Glomerular visceral epithelial cell (primary cell): ENCODE results near the gene VASH2.

Experiments used
- DNase-seq: peaks from one replicate; pipeline ENCODE4 v3.0.0-alpha.2; 2016; ENCODE audit errors: extremely low spot score

VASH2 gene

DNA sequence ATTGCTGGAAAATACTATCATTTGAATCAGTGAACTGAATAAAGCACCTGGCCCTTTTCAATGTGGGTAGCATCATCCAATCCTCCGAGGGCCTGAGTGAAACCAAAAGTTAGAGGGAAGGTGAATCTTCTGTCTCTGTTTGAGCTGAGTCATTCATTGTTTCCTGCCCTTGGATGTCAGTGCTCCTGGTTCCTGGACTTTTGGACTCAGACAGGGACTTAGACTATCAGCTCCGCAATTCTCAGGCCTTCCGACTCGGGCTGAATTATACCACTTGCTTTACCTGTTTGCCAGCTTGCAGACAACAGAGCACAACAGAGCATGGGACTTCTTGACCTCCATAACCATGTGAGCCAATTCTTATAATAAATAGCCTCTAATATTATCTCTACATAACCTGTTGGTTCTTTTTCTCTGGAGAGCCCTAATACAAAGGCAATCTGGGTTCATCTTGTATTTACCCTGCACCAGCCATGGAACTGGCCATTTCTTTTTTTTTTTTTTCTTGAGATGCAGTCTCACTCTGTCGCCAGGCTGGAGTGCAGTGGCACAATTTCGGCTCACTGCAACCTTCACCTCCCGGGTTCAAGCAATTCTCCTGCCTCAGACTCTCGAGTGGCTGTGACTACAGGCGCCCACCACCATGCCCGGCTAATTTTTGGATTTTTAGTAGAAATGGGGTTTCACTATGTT lies 19.2 kb upstream of the VASH2 start:
- no peak for DNase-seq

DNA sequence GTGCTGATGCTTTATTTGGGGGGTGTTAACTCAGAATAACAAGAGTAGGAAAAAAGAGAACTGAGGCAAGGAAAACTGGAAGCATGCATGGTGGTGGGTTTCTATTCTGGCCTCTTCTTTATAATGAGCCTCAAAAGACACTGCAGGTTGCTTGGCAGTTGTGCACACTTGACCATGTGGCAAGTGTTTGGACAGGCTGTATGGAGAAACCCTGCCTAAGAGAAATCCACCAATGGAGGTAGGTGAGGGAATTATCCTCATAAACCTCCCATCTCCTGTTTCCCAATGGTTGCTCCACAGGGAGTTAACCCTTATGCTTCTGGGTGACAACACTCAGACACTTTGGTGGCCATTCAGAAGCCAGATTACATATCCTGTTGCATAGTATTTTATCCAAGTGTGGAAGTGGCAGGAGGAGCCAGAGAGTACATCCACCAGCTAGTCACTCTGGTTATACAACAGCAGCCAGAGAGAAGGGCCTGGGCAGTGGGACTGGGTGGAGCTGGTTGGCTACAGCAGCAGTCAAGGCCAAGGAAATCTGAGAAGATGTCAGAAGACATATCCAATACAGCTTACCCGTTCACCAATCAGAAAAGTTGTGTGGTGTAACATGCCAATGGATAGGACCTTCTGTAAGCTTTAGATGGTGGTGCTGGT lies 16.4 kb upstream of the VASH2 start:
- DNase-seq: no peak

DNA sequence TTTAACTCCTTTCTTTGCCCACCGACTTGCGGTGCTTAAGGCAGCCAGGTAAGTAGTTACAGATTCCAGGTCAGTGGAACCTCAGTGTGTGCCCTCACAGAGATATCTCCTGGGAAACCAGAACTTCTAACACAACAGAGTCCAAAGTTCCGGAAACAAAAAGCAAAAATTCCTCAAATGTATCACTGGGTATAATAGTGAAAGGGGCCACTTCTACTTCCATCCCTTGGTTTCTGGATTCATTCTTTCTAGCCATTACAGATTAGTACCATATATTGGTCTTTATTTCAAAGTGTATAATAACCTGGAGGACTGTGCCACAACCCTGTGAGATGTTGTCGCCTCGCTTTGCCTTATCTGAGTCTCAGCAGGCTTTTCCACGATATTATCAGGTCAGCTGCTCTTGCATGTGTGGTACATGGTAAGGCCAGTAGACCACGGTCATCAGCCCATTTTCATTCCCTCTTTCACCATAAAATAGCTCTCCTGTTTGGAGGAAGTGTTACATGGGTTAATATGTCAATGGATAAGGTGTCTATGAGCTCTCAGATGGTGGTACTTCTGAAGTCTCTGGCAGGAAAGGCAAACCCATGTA lies 14.9 kb upstream of the VASH2 start:
- no peak for DNase-seq

DNA sequence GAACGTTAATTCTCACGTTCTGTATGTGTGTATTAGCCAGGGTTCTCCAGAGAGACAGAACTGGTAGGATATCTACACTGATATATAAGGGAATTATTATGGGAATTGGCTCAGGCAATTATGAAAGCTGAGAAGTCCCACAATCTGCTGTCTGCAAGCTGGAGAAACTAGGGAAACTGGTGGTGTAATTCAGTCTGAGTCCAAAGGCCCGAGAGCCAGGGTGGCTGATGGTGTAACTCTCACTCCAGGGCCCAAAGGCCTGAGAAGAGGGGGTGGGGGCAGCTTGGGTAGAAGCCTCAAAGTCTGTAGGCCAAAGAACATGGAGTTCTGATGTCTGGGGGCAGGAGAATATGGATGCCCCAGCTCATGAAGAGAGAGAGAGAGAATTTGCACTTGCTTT lies 13.3 kb upstream of the VASH2 start:
- no peak for DNase-seq

DNA sequence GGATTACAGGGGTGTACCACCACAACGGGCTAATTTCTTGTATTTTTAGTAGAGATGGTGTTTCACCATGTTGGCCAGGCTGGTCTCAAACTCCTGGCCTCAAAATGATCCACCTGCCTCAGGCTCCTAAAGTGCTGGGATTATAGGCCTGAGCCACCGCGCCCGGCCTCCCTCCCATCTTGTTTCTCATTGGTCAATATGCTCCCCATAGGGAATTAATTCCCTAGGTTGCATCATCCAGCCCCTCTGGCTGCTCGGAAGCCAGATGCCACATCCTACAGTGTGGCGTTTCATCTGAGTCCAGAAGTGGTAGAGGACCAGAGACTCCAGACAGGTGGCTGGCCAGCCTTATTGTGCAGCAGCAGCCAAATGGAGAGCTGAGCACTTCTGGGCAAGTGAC lies 11.5 kb upstream of the VASH2 start:
- no peak for DNase-seq

DNA sequence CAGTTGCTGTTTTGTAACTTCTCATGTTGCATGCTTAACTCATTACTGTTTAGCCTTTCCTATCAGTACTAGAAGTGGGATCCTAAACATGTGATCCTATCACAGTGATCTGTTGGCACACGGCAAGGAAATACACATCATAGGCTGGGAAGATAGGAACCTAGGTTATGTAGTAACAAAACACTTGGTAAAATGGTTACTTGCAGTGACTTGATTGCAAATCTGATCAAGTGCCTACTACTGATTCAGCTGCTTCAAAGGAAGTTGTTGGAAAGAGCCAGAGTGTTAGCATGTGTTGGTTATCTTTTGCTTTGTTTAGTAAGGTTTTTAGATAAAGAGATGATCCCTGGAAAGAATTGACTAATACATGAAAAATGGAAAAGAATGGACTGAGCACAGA lies 8.9 kb upstream of the VASH2 start:
- no peak for DNase-seq

DNA sequence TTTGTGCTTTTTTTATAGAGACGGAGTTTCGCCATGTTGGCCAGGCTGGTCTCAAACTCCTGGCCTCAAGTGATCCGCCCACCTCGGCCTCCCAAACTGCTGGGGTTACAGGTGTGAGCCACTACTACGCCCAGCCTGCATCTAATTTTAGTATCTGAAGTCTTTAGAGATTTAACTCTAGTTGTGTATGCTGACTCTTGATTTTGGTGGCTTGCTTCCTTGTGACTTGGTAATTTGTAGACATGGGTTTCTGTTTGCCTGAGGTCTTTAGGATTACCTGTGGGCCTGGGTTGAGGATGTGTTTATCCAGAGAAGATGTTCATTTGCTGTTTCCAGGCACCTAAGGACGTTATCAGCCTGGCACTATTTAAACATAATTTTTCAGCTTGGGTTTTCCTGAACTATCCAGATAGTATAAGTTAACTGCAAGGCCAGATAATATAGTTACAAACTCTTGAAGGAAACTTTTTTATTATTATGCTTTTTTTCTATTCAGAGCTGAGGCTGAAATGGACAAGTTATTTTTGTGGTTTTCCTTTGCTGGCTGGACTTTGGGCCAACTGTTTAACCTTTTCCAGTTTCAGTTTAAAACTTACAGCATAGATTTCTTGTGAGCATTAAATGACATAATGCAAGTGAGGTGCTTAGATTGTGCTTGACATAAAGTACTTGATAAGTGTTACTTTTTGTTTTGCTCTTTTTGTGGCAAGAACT lies 7.5 kb upstream of the VASH2 start:
- no peak for DNase-seq

DNA sequence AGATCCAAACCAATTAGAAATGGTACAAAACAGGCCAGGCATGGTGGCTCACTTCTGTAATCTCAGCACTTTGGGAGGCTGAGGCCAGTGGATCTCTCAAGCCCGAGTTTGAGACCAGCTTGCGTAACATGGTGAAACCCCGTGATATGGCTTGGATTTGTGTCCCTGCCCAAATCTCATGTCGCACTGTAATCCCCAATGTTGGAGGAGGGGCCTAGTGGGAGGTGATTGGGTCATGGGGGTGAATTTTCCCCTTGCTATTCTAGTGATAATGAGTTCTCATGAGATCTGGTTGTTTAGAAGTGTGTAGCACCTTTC lies 7.0 kb upstream of the VASH2 start:
- no peak for DNase-seq

DNA sequence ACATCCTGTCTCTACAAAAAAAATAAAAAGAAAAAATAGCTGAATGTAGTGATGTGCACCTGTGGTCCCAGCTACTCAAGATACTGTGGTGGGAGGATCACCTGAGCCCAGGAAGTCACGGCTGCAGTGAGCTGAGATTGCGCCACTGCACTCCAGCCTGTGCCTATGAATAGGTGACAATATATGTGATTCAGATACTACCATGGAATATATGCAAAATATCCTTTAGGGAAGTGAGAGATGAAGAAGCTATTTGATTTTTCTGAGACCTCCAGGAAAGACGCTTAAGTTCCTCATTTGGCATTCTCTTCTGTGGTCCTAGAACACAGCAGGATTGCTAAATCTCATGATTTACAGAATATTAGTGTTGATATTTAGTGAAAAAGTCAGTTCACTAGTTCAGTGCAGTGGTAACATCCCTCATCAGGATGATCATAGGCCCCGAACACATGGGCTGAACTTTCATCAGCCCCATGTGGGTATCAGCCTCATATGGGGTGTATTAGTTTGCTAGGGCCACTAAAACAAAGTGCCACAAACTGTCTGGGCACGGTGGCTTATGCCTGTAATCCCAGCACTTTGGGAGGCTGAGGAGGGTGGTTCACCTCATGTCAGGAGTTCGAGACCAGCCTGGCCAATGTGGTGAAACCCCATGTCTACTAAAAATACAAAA lies 6.0 kb upstream of the VASH2 start:
- DNase-seq: no peak

DNA sequence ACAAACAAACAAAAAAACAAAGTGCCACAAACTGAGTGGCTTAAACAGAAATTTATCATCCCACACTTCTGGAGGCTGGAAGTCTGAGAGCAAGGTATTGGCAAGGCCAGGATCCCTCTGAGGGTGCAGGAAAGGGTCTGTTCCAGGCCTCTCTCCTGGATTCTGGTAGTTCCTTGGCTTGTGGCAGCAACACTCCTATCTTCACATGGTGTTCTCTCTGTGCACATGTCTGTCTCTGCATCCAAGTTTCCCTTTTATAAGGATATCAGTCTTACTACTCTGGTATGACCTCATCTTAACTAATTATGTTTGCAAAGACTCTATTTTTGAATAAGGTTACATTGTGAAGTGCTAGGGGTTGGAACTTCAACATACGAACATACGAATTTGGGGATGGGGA lies 5.3 kb upstream of the VASH2 start:
- no peak for DNase-seq

DNA sequence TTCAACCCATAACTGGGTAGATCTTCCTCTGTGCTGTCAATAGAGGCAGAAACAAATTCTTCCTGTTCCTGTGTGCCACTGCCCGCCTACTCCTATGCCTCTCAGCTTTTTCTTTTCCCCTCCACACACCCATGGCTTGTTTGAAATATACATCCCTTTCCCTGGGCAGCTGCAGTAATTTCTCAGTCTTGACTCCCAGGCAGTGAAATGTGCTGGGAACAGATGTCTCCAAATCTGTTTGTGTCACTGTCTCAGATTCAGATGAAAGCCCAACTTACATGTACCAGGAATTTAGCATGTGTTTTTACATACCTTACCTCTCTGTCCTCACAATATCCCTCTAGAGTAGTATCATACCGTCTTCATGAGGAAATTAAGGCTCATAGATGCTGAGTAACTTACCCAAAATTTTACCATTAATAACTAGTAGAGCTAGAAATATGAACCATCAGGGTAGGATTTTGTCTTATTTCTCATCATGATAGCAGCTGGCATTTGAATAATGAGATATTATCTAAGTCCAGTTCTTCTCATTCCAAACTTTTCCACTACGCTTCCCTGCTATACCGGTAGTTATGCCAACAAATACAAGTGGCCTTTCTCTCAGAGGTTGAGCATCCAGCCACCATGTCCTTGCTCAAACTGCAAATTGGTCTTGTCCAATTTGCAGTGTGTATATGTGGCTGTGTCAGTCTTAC lies 4.7 kb upstream of the VASH2 start:
- DNase-seq: no peak

DNA sequence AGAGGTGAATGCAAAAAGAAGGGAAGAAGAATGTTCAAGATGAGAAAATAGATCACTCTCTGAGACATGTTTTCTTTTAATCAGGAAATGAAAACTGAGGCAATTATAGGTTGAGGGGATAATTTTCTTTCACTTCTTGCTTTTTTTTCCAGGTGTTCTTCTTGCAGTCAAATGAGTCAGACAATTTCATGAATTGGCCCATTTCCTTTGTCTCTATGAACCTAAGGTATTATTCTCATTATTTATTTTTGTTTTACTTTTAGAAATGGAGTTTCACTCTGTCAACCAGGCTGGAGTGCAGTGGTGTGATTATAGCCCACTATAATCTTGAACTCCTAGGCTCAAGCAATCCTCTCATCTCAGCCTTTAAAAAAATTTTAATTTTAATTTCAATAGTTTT lies 3.5 kb upstream of the VASH2 start:
- no peak for DNase-seq

DNA sequence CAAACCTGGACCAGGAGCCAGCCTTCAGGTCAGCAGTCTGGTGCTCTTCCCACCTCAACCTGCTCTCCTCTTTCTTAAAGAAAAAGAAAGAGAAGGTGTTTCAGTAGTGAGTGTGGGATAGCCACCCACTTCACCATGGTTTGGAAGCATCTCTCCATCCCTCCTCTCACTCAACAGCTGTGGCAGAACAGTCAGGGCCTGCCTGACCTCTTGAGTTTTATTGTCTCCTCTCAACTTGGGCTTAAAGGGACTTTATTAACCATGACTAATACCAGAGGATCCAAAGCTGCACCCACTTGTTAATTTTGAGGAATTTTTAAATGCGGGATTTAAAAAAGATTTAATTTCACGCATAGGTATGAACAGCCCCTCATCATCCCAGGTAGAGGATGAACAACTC lies 570 bp upstream of the VASH2 start:
- DNase-seq: no peak

DNA sequence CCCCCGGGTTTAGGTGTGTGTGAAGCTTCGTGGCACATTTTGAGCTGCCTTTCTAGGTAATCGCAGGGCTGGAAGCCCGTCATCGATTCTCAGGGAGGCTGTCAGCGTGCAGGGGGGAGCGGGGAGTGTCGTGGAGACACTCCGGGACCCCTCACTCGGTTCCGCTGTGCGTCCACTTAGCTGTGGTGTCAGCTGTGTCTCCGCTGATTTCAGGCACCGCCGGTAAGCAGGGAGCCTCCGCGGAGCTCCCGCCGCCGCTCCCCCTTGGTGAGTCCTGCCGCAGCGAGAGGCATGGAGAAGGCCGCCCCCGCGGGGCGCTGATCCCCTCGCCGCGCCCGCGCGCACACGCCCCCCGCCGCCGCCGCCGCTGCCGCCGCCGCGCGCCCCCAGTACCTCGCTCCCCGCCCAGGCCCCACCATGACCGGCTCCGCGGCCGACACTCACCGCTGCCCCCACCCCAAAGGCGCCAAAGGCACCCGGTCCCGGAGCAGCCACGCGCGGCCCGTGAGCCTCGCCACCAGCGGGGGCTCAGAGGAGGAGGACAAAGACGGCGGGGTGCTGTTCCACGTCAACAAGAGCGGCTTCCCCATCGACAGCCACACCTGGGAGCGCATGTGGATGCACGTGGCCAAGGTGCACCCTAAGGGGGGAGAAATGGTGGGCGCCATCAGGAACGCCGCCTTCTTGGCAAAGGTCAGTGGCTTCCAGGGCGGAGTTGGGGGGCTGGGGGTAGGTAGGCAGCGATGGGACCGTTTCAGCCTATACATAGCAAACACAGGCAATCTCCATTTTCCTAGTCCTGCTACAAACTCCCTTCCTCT lies 995 bp downstream of the VASH2 start:
- DNase-seq: no peak

DNA sequence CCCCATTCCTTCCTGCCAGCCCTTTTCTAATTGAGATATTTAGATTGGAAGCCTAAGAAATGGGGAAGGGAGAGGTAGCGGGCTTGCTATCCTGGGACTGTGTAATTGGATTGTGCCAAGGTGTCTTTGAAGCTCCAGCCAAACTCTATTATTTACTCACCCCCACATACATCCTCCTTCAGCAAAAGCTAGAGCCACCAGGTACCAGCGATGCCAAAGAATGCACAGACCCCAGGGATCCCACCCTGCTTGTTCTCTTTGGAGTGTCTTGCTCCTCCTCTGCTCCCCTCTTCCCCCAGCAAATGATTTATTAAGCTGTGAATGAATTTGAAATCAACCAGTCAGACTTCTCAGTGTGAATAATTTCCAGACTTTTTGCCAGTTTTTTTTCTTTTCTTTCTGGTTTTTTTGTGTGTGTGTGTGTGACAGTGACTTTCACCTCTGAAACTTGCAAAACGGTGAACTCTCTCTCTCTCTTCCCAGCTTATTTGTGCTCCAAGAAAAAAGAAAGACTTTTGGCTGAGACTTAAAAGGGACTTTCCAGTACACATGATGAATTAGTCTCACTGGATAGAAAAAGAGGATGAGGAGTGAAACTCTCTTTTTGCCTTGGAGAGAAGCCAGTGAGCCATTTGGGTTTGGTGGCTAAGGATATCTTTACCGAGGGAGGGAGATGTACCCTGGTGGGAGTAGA lies 1.8 kb downstream of the VASH2 start:
- no peak for DNase-seq

DNA sequence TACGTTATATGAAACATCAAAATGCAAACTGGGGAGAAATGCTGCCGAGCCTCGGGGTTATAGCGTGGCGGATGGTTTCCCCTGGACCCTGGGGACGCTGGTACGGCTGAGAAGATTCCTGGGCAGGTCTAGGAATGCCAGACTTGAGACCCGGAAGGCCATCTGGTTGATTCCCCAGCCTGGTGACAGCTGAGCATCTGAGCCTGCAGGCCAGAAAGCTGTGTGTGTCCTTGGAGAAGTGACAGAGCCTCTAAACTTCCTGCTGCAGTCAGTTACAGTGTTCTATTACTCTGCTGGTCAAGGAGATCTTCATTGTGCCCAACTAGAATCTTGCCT lies 2.3 kb downstream of the VASH2 start:
- no peak for DNase-seq

DNA sequence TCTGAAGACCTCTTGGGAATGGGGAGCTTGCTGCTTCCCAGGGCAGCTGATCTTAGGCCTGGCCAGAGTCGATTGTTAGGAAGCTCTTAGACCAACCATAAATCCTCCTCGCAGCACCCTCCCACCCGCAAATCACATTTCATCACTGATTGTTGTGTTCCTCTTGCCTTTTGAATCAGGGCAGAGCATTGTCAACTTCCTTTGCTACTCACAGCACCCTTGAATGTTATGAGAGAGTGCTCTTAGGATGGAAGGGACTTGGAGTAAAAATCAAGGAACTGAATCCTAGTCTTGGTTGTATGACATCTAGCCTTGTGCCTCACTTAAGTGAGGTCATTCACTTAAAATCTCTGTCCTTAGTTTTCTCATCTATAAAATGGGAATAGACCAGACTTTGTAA lies 3.0 kb downstream of the VASH2 start:
- DNase-seq: no peak

DNA sequence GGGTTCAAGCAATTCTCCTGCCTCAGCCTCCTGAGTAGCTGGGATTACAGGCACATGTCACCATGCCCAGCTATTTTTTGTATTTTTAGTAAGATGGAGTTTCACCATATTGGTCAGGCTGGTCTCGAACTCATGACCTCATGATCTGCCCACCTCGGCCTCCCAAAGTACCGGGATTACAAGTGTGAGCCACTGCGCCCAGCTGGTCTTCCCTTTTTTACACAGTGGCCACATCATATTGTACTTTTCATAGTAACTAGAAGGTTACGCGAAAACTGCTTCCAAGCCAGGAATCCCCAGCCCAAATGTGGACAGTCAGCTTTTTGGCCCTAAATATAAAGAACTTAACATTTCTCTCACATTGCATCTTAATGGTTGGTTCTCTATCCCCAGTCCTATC lies 4.2 kb downstream of the VASH2 start:
- no peak for DNase-seq

DNA sequence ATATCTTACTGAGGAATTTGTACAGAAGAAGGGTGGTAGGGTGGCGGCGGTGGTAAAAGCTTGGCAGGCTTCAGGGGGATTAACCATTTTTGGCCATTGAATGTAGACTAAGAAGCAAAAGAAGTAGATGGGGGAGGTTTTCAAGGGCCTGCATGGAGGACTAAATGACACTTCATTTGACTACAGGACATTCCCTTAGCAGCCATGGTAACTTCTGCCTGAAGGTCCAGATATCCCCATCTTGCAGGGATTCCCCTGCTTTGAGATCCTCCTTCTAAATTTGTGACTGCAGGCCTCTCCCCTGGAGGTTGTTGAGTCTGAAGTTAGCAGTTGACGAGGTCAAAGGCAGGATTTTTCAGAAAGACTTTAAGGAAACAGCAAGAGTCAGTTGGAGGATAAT lies 4.8 kb downstream of the VASH2 start:
- no peak for DNase-seq

DNA sequence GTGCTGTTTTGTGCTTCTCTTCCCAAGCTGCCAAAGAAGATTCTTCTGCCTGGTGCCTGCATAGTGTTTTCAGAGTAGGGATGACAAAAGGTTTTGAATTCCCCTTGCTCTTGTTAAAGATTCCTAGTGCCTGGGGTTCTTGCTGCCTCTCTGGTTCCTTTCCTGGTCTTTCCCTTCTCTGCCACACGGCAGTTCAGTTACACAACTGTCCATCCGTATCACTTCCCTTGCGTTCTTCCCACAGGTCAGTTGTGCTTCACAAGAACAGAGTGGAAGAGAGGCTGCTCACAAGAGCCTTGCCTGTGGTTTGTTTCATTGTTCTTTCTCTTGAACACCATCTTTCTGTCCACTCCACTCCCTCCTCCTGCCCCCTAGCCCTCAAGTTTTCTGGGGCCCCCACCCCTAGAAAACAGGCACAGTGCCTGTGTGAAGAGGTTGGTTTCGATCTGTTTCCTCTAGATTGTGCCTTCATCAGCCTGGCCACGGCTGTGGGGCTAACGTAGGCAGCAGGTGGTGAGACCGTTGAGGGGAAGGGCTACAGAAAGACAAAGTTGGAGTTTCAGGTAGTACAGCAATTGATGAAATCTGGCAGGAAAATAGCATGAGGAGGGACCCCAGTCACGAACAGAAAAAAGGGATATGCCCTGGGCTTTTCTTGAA lies 5.8 kb downstream of the VASH2 start:
- DNase-seq: no peak
